ENCODE results near the gene HNRNPDL. TPM values are rescaled to one million over a fixed set of nuclear protein-coding genes. Genes with fewer than 3 reads are reported as not detected.
A peak's percentile ranks its signal among the peaks of the same experiment; 100 is the strongest.

The HNRNPDL gene
- total RNA-seq, 4 donors from 2014 or later: 135 to 227 (median 154) TPM

DNA sequence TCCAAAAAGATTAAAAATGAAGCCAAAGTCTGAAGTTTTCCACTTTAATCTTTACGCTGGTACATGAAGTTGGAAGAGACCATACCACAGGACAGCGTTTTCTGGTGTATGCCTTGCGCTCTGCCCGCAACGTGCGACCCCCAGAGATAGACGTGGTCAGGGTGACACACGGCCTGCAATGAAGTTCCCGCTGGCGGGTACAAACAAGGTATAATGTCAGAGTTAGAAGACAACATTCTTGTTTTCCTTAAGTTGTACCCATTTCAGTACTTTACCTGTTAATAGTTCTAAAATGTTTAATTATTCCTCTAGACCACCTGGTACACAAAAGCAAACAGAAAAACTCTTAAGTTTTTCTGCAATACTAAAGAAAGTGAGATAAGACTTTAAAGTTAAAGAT is 4.8 kb downstream of the HNRNPDL start:
- peaks cover 30 to 62% (median 47%) of the 10 kb centered on the region in 4 donors for H3K36me3 ChIP-seq
- WGBS: 86% methylated on average over 10 of the region's 10 CpGs
- TF ChIP-seq EP300 (IDR thresholded peaks at IDR 0.05): no peak
- TF ChIP-seq, protein P1, sequence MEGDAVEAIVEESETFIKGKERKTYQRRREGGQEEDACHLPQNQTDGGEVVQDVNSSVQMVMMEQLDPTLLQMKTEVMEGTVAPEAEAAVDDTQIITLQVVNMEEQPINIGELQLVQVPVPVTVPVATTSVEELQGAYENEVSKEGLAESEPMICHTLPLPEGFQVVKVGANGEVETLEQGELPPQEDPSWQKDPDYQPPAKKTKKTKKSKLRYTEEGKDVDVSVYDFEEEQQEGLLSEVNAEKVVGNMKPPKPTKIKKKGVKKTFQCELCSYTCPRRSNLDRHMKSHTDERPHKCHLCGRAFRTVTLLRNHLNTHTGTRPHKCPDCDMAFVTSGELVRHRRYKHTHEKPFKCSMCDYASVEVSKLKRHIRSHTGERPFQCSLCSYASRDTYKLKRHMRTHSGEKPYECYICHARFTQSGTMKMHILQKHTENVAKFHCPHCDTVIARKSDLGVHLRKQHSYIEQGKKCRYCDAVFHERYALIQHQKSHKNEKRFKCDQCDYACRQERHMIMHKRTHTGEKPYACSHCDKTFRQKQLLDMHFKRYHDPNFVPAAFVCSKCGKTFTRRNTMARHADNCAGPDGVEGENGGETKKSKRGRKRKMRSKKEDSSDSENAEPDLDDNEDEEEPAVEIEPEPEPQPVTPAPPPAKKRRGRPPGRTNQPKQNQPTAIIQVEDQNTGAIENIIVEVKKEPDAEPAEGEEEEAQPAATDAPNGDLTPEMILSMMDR (IDR thresholded peaks at IDR 0.05): no peak
- no peak for TF ChIP-seq POLR2AphosphoS5 (IDR thresholded peaks at IDR 0.05)
- no peak for TF ChIP-seq POLR2A (IDR thresholded peaks at IDR 0.05; ENCODE audit: low read depth)

DNA sequence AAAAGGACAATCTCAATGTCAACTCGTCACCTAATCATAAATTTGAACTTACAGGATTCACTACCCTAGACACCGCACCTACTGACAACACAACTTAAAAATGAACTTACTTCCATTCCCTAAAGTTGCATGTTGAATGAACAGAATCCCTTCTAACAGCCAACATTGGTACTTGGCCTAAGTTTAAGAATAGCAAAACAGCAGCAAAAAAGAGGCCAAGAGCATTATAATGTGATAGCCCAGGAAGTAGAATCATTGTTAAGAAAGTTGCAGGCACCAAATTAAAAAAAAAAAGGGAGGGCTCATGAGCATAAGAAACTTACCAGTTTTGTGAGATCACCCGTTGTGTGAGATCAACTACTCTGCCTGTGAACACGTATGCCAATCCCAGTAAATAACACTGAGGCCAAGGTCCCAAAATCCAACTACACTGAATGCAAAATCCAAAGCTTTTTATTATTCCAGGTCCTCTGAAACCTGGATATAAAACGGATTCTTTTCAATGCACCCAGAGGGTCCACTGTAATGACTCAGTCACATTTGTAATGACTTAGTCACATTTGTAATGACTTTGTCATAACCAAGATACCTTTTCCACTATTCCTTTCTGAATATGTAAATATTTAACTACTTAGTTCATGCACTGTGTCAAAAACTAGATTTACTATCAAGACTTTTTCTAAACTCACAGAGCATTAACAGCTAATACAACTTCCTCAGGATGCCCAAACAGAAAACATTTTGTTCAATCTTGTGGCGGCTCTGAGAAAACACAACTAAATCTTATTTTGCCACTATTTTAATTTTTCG is 6.8 kb downstream of the HNRNPDL start:
- H3K27ac ChIP-seq (replicated peaks in 1 of 4): no peak overlapping the region
- H3K9me3 ChIP-seq: no peaks in the 10 kb centered on the region
- intact Hi-C loops (cut with DNase I): loop anchor here (10.0 kb wide), 1 partner anchor 591 kb away; the partner anchor contains the start of gene LIN54
- TF ChIP-seq, protein P1 (IDR thresholded peaks at IDR 0.05): no peak
- no peak for TF ChIP-seq POLR2AphosphoS5 (IDR thresholded peaks at IDR 0.05)
- no peak for TF ChIP-seq POLR2A (IDR thresholded peaks at IDR 0.05; ENCODE audit: low read depth)
- TF ChIP-seq EP300 (IDR thresholded peaks at IDR 0.05): no peak
- H3K4me3 ChIP-seq: no peak overlapping the region
- peaks cover 25 to 41% (median 30%) of the 10 kb centered on the region in 4 donors for H3K4me1 ChIP-seq
- DNase-seq (ENCODE audit: extremely low spot score): no peak
- WGBS: 76% methylated on average over 7 of the region's 7 CpGs
- H3K27me3 ChIP-seq: no peaks in the 10 kb centered on the region
- H3K36me3 ChIP-seq: peaks cover 30 to 62% (median 47%) of the 10 kb centered on the region in 4 donors

More for the DNA sequence above, 4.8 kb downstream of the HNRNPDL start:
- no peaks in the 10 kb centered on the region for H3K9me3 ChIP-seq
- no peak overlapping the region for H3K4me3 ChIP-seq
- intact Hi-C loops (cut with DNase I): loop anchor here (5.0 to 10.0 kb wide), 2 partner anchors 138 to 589 kb away; partner anchors contain the start of gene LIN54
- peaks cover 25 to 41% (median 30%) of the 10 kb centered on the region in 4 donors for H3K4me1 ChIP-seq
- no peaks in the 10 kb centered on the region for H3K27me3 ChIP-seq
- no peak for DNase-seq (ENCODE audit: extremely low spot score)
- no peak overlapping the region for H3K27ac ChIP-seq (replicated peaks in 1 of 4)

DNA sequence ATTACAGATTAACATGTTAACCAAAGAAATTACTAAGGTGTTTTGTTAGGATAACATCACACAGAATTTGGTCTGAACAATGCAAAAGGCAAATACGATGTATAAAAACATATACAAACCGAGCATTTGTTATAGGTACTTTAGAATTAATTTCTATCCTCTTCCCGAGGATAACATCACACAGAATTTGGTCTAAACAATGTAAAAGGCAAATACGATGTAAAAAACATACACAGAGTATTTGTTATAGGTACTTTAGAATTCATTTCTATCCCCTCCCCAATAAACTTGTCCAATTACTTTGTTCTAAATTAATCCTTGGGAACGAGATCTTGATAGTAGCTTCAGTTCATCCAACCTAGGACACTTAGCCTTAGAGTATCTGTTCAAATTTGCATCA is 7.6 kb downstream of the HNRNPDL start:
- Histone ChIP-seq H3K9me3 (no peaks in the 10 kb centered on the region), H3K27ac (replicated peaks in 1 of 4) (no peak overlapping the region), H3K4me1 (peaks cover 20 to 33% (median 25%) of the 10 kb centered on the region in 4 donors), H3K27me3 (no peaks in the 10 kb centered on the region), H3K36me3 (peaks cover 30 to 56% (median 47%) of the 10 kb centered on the region in 4 donors), H3K4me3 (no peak overlapping the region)
- 90% methylated on average over 5 of the region's 5 CpGs for WGBS
- no peak for DNase-seq (ENCODE audit: extremely low spot score)
- intact Hi-C loops (cut with DNase I): loop anchor here (10.0 kb wide), 1 partner anchor 592 kb away; the partner anchor contains the start of gene LIN54
- TF ChIP-seq POLR2A (IDR thresholded peaks at IDR 0.05; ENCODE audit: low read depth): no peak
- TF ChIP-seq EP300 (IDR thresholded peaks at IDR 0.05): no peak
- TF ChIP-seq, protein P1 (IDR thresholded peaks at IDR 0.05): no peak
- TF ChIP-seq POLR2AphosphoS5 (IDR thresholded peaks at IDR 0.05): no peak

DNA sequence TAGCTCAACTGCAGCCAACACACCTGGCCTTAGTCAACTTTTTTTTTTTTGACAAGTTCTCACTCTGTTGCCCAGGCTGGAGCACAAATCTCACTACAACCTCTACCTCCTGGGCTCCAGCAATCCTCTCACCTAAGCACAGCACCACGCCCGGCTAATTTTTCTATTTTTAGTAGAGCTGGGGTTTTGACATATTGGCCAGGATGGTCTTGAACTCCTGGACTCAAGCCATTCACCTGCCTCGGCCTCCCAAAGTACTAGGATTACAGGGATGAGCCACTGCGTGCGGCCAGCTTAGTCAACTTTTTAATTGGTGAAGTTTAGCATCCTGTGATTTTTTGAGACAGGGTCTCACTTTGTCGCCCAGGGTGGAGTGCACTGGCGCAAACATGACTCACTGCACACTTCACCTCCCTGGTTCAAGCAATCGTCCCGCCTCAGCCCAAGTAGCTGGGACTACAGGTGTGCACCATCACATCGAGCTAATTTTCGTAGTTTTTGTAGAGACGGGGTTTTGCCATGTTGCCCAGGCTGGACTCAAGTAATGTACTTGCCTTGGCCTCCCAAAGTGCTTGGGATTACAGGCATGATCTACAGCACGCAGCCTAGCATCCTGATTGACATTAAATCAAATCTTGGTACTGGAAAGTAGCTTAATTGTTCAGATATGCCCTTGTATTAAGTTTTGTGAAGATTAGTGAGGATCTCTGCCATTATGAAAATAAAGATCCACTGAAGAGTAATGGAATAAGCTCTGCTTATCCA is 8.3 kb downstream of the HNRNPDL start:
- H3K4me3 ChIP-seq: no peak overlapping the region
- H3K4me1 ChIP-seq: peaks cover 14 to 27% (median 18%) of the 10 kb centered on the region in 4 donors
- DNase-seq (ENCODE audit: extremely low spot score): no peak
- TF ChIP-seq POLR2AphosphoS5 (IDR thresholded peaks at IDR 0.05) (peak in 1 of 2 donors; percentile 16), EP300 (IDR thresholded peaks at IDR 0.05) (no peak)
- no peaks in the 10 kb centered on the region for H3K27me3 ChIP-seq
- intact Hi-C loops (cut with DNase I): loop anchor here (10.0 kb wide), 1 partner anchor 593 kb away; the partner anchor contains the start of gene LIN54
- H3K9me3 ChIP-seq: no peaks in the 10 kb centered on the region
- peaks cover 30 to 54% (median 44%) of the 10 kb centered on the region in 4 donors for H3K36me3 ChIP-seq
- 85% methylated on average over 13 of the region's 13 CpGs for WGBS
- no peak overlapping the region for H3K27ac ChIP-seq (replicated peaks in 1 of 4)

DNA sequence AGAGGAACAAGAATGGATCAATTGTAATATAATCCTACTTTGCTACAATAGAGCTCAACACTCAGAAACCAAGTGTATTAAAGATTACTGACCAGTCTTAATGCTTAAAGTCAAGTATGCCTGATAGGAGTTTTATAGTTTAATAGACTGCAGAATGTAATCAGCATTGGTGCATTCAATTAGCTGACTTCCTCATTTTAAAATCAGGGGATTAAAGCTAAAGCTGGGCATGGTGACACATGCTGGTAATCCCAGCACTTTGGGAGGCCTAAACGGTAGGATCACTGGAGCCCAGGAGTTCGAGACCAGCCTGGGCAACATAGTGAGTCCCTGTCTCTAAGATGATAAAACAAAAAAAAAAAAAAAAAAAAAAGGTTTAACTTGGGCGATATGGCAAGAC is 10.8 kb downstream of the HNRNPDL start:
- Histone ChIP-seq H3K27ac (replicated peaks in 1 of 4) (no peak overlapping the region), H3K4me1 (peaks cover 0 to 7% (median 0%) of the 10 kb centered on the region in 4 donors), H3K9me3 (no peaks in the 10 kb centered on the region), H3K4me3 (no peak overlapping the region), H3K36me3 (peaks cover 9 to 29% (median 25%) of the 10 kb centered on the region in 4 donors), H3K27me3 (no peaks in the 10 kb centered on the region)
- TF ChIP-seq POLR2AphosphoS5 (IDR thresholded peaks at IDR 0.05) (no peak), POLR2A (IDR thresholded peaks at IDR 0.05; ENCODE audit: low read depth) (no peak), EP300 (IDR thresholded peaks at IDR 0.05) (no peak)
- TF ChIP-seq, protein P1 (IDR thresholded peaks at IDR 0.05): no peak
- 78% methylated on average over 3 of the region's 3 CpGs for WGBS
- DNase-seq (ENCODE audit: extremely low spot score): no peak
- intact Hi-C loops (cut with DNase I): no loop called here

Measured in esophagus muscularis mucosa (tissue), 4 donors.